H9 (cell line): Measurements from ENCODE around the gene CDK5. TPM values are rescaled to one million over a fixed set of nuclear protein-coding genes. Genes with fewer than 3 reads are reported as not detected.
A peak's percentile ranks its signal among the peaks of the same experiment; 100 is the strongest.

Experiments
- DNase-seq: peaks from one replicate; pipeline ENCODE4 v3.0.0-alpha.2; 2017
- H2AFZ ChIP-seq: one replicate; pipeline ENCODE4 v1.6.1; 2013; ENCODE audit warnings: mild to moderate bottlenecking, low read length, control low read depth, moderate library complexity
- H2AK5ac ChIP-seq: 2 replicates; pipeline ENCODE4 v1.6.1; 2013; ENCODE audit warnings: low read length, control low read depth, mixed read lengths; ENCODE audit not compliant: insufficient read length
- H2BK120ac ChIP-seq: one replicate; pipeline ENCODE4 v1.6.1; 2013; ENCODE audit warnings: low read depth, mild to moderate bottlenecking, low read length, control low read depth, inconsistent platforms; ENCODE audit not compliant: poor library complexity, severe bottlenecking
- H2BK12ac ChIP-seq: 2 replicates; pipeline ENCODE4 v1.6.1; 2013; ENCODE audit warnings: low read length, control low read depth, mixed read lengths, low read depth; ENCODE audit not compliant: insufficient read length
- H2BK15ac ChIP-seq: 2 replicates; pipeline ENCODE4 v1.6.1; 2013; ENCODE audit warnings: low read depth, low read length, control low read depth
- H2BK20ac ChIP-seq: one replicate; pipeline ENCODE4 v1.6.1; 2013; ENCODE audit warnings: low read depth, mild to moderate bottlenecking, low read length, control low read depth, inconsistent platforms; ENCODE audit not compliant: poor library complexity, severe bottlenecking
- H2BK5ac ChIP-seq: 2 replicates; pipeline ENCODE4 v1.6.1; 2013; ENCODE audit warnings: low read length, control low read depth, mixed read lengths; ENCODE audit not compliant: insufficient read length
- H3K14ac ChIP-seq: 2 replicates; pipeline ENCODE4 v1.6.1; 2013; ENCODE audit warnings: low read length, control low read depth; ENCODE audit not compliant: insufficient read depth
- H3K18ac ChIP-seq: 2 replicates; pipeline ENCODE4 v1.6.1; 2013; ENCODE audit warnings: low read depth, mild to moderate bottlenecking, mixed read lengths, low read length, control low read depth; ENCODE audit not compliant: insufficient read length
- H3K23ac ChIP-seq: 2 replicates; pipeline ENCODE4 v1.6.1; 2013; ENCODE audit warnings: low read length, control low read depth, mixed read lengths, low read depth; ENCODE audit not compliant: insufficient read length
- H3K23me2 ChIP-seq: 2 replicates; pipeline ENCODE4 v1.6.1; 2013; ENCODE audit warnings: low read depth, mild to moderate bottlenecking, mixed read lengths, low read length, control low read depth; ENCODE audit not compliant: insufficient read length, poor library complexity, severe bottlenecking
- H3K27ac ChIP-seq: 2 replicates; pipeline ENCODE4 v1.5.1; 2013; ENCODE audit warnings: low read length, control low read depth, mixed read lengths, low read depth; ENCODE audit not compliant: insufficient read length
- H3K27me3 ChIP-seq: 2 replicates; pipeline ENCODE4 v1.6.1; 2013; ENCODE audit warnings: low read length, control low read depth, inconsistent platforms; ENCODE audit not compliant: insufficient read depth
- H3K4ac ChIP-seq: 2 replicates; pipeline ENCODE4 v1.6.1; 2013; ENCODE audit warnings: low read depth, mild to moderate bottlenecking, control low read depth, inconsistent platforms, low read length, moderate library complexity
- H3K4me1 ChIP-seq: 2 replicates; pipeline ENCODE4 v1.6.1; 2013; ENCODE audit warnings: low read length, control low read depth, inconsistent platforms; ENCODE audit not compliant: insufficient read depth
- H3K4me2 ChIP-seq: 2 replicates; pipeline ENCODE4 v1.6.1; 2013; ENCODE audit warnings: low read length, control low read depth, mixed read lengths; ENCODE audit not compliant: insufficient read length, insufficient read depth
- H3K56ac ChIP-seq: 2 replicates; pipeline ENCODE4 v1.6.1; 2013; ENCODE audit warnings: low read depth, mild to moderate bottlenecking, mixed read lengths, low read length, control low read depth; ENCODE audit not compliant: insufficient read length
- H3K79me1 ChIP-seq: 2 replicates; pipeline ENCODE4 v1.6.1; 2013; ENCODE audit warnings: low read depth, mild to moderate bottlenecking, moderate library complexity, low read length, control low read depth, inconsistent platforms; ENCODE audit not compliant: insufficient read depth, poor library complexity, severe bottlenecking
- H3K79me2 ChIP-seq: 2 replicates; pipeline ENCODE4 v1.6.1; 2013; ENCODE audit warnings: low read length, control low read depth, inconsistent platforms; ENCODE audit not compliant: insufficient read depth
- H3K9ac ChIP-seq: 2 replicates; pipeline ENCODE4 v1.6.1; 2013; ENCODE audit warnings: low read length, control low read depth, mixed read lengths; ENCODE audit not compliant: insufficient read length; ENCODE audit errors: extremely low read depth
- H3K9me3 ChIP-seq: one replicate; pipeline ENCODE4 v1.6.1; 2013; ENCODE audit warnings: low read depth, low read length, inconsistent platforms; ENCODE audit not compliant: control insufficient read depth
- H3T11ph ChIP-seq: one replicate; pipeline ENCODE4 v1.6.1; 2013; ENCODE audit warnings: mild to moderate bottlenecking, low read length, control low read depth, inconsistent platforms
- H4K20me1 ChIP-seq: one replicate; pipeline ENCODE4 v1.6.1; 2013; ENCODE audit not compliant: control insufficient read depth, insufficient read length, insufficient read depth
- H4K5ac ChIP-seq: 2 replicates; pipeline ENCODE4 v1.6.1; 2013; ENCODE audit warnings: low read depth, mild to moderate bottlenecking, mixed read lengths, low read length, control low read depth; ENCODE audit not compliant: insufficient read length
- H4K8ac ChIP-seq: replicated peaks from 2 replicates; pipeline ENCODE4 v1.6.1; 2013; ENCODE audit warnings: low read length, control low read depth, mixed read lengths, low read depth; ENCODE audit not compliant: insufficient read length
- H4K91ac ChIP-seq: 2 replicates; pipeline ENCODE4 v1.6.1; 2013; ENCODE audit warnings: low read depth, mild to moderate bottlenecking, moderate library complexity, mixed read lengths, low read length, control low read depth; ENCODE audit not compliant: insufficient read length
- H3K27ac Mint-ChIP-seq, 3 experiments: 2 replicates in 2 of 3; 3 replicates in 1 of 3; pipeline ENCODE4 v1.8.0; 2020 to 2021; ENCODE audit warnings: mixed read lengths in 3 of 3, mild to moderate bottlenecking in 1 of 3, moderate library complexity in 1 of 3
- H3K27me3 Mint-ChIP-seq: 2 replicates; pipeline ENCODE4 v1.8.0; 2021; ENCODE audit warnings: low read depth, mild to moderate bottlenecking, moderate library complexity, mixed read lengths
- H3K36me3 Mint-ChIP-seq, 3 experiments: 2 replicates in 2 of 3; 3 replicates in 1 of 3; pipeline ENCODE4 v1.8.0; 2020 to 2021; ENCODE audit warnings: low read depth in 3 of 3, mixed read lengths in 3 of 3; ENCODE audit not compliant: insufficient read depth in 1 of 3
- H3K4me1 Mint-ChIP-seq, 2 experiments: 2 replicates each; pipeline ENCODE4 v1.8.0; 2020; ENCODE audit warnings: mixed read lengths in 2 of 2
- H3K4me3 Mint-ChIP-seq, 2 experiments: 2 replicates in 1 of 2; 3 replicates in 1 of 2; pipeline ENCODE4 v1.8.0; 2020 to 2021; ENCODE audit warnings: mild to moderate bottlenecking in 2 of 2, mixed read lengths in 2 of 2, moderate library complexity in 1 of 2
- H3K9me3 Mint-ChIP-seq, 2 experiments: 2 replicates in 1 of 2; 3 replicates in 1 of 2; pipeline ENCODE4 v1.8.0; 2020; ENCODE audit warnings: mild to moderate bottlenecking in 2 of 2, mixed read lengths in 2 of 2, moderate library complexity in 1 of 2
- CTCF ChIP-seq: fragments of 200-600 bp; sonication (generic); conservative IDR thresholded peaks from 3 replicates; pipeline ENCODE4 v1.8.0; 2021; ENCODE audit warnings: antibody characterized with exemption, mild to moderate bottlenecking
- WGBS: extraction: QIAGEN DNeasy Blood & Tissue Kit; methylation state at CpG from one replicate; pipeline ENCODE4 v1.1.7; 2013; ENCODE audit warnings: missing lambda C conversion rate, low lambda C conversion rate, mixed read lengths; ENCODE audit not compliant: insufficient read length; ENCODE audit errors: extremely low coverage; 5-methylcytosine and 5-hydroxymethylcytosine counted together
- total RNA-seq: library from RNA; stranded (reverse); gene quantifications from 2 replicates; pipeline ENCODE4 v1.2.1, GENCODE V29; 2021

Gene CDK5
- total RNA-seq, 1 experiment from 2014 or later, result 19.9 TPM

- peaks cover 6% of the 10 kb centered on the region for H3K23me2 ChIP-seq
- no peak overlapping the region for H3K23ac ChIP-seq
- Mint-ChIP-seq H3K27me3 (peaks cover 75% of the 10 kb centered on the region), H3K4me1 (peaks cover 20 to 47% of the 10 kb centered on the region in 2 experiments), H3K36me3 (peaks cover 2 to 6% (median 6%) of the 10 kb centered on the region in 3 experiments; a peak in 6 of 7 replicates), H3K4me3 (peak overlapping the region; percentile 55 to 79), H3K9me3 (peaks cover 0 to 9% of the 10 kb centered on the region in 2 experiments; a peak in 2 of 5 replicates), H3K27ac (0 out of 7 replicates have a peak overlapping the region, but pooled peaks of 1 of the 3 experiments have one; percentile 49)
- H3T11ph ChIP-seq, result no peak overlapping the region
- no peak overlapping the region for H2BK20ac ChIP-seq
- H3K4ac ChIP-seq, result no peak overlapping the region
- H3K14ac ChIP-seq, result no peak overlapping the region
- H2AFZ ChIP-seq, result no peak overlapping the region
- WGBS, result no CpG with 5 or more reads among the region's 34 CpGs
- H2BK15ac ChIP-seq, result no peak overlapping the region
- no peaks in the 10 kb centered on the region for H4K20me1 ChIP-seq
- no peak overlapping the region for H3K27ac ChIP-seq
- no peak overlapping the region for H4K5ac ChIP-seq
- H2BK12ac ChIP-seq, result no peak overlapping the region
- DNase-seq, result peak; percentile 92
- no peak overlapping the region for H3K9ac ChIP-seq
- H3K4me1 ChIP-seq, result peaks cover 6% of the 10 kb centered on the region; the same call in 1 of the 2 replicates
- H2BK5ac ChIP-seq, result no peak overlapping the region
- no peak overlapping the region for H4K8ac ChIP-seq
- peaks cover 6% of the 10 kb centered on the region; the same call in 1 of the 2 replicates for H3K27me3 ChIP-seq
- no peak overlapping the region for H3K18ac ChIP-seq
- peak; percentile 98 for TF ChIP-seq CTCF
- H2BK120ac ChIP-seq, result no peak overlapping the region
- no peaks in the 10 kb centered on the region for H3K79me1 ChIP-seq
- H2AK5ac ChIP-seq, result no peak overlapping the region
- H3K4me2 ChIP-seq, result peak overlapping the region; percentile 17
- H3K56ac ChIP-seq, result no peak overlapping the region
- no peaks in the 10 kb centered on the region for H3K9me3 ChIP-seq
- no peaks in the 10 kb centered on the region for H3K79me2 ChIP-seq
- no peak overlapping the region for H4K91ac ChIP-seq
Measured at GRCh38 chr7:151017953-151018420, 39.7 kb downstream of the CDK5 start.
